Neutrophil (primary cell): ENCODE results near the gene SLC25A18.
"Not testable (repeated sequence)": the region's sequence is repeated elsewhere in the genome, so short reads cannot be mapped to it uniquely, and the experiment has no call there.

ENCODE experiments used
- H3K27ac ChIP-seq: fragments of 200-600 bp; sonication (generic); 2 replicates; pipeline ENCODE4 v1.5.1; 2016; ENCODE audit warnings: mild to moderate bottlenecking, moderate library complexity
- H3K27me3 ChIP-seq: fragments of 200-600 bp; sonication (generic); 2 replicates; pipeline ENCODE4 v1.6.0; 2016; ENCODE audit warnings: mild to moderate bottlenecking
- H3K36me3 ChIP-seq: fragments of 200-600 bp; sonication (generic); 2 replicates; pipeline ENCODE4 v1.5.1; 2017
- H3K4me1 ChIP-seq, 2 experiments: fragments of 200-600 bp in 1 of 2; sonication (generic) in 1 of 2; 1 replicate in 1 of 2; 2 replicates in 1 of 2; pipeline versions ENCODE4 v1.5.1 to v1.6.1; 2013 to 2016; ENCODE audit warnings: low read depth in 1 of 2, low read length in 1 of 2, mild to moderate bottlenecking in 1 of 2, moderate library complexity in 1 of 2; ENCODE audit not compliant: control insufficient read depth in 1 of 2, insufficient read depth in 1 of 2
- H3K4me3 ChIP-seq, 2 experiments: fragments of 200-600 bp in 1 of 2; sonication (generic) in 1 of 2; 1 replicate in 1 of 2; 2 replicates in 1 of 2; pipeline ENCODE4 v1.5.1; 2013 to 2016; ENCODE audit warnings: low read depth in 1 of 2, low read length in 1 of 2, mild to moderate bottlenecking in 1 of 2, moderate library complexity in 1 of 2
- H3K9me3 ChIP-seq: fragments of 200-600 bp; sonication (generic); 2 replicates; pipeline ENCODE4 v1.5.1; 2016
- TF ChIP-seq, protein P1 (sequence below): fragments of 200-600 bp; sonication (generic); IDR thresholded peaks from 2 replicates; pipeline ENCODE4 v1.5.1; 2016; ENCODE audit warnings: antibody characterized with exemption

Gene SLC25A18

DNA sequence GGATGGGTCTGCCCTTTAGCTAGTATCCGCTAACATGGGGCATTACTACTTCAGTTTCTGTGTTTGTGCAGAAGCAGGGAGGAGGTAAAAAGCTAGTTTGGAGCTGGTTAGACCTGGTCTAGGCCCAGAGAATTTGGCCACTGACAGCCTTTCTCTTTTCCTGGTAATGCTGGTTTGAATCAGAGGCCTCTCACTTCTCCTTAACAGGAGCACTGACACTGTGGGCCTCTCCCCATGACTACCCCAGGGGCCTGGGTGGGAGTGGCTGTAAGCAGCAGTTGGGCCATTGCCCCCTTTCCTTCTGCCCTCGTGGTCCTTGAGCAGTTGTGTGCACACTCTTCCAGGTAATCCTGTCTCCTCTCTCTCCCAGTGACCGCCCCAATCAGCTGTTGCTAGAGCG is 8.5 kb upstream of the SLC25A18 start:
- Histone ChIP-seq H3K36me3 (no peaks in the 10 kb centered on the region), H3K27ac (no peak overlapping the region), H3K9me3 (no peaks in the 10 kb centered on the region), H3K27me3 (no peaks in the 10 kb centered on the region), H3K4me1 (no peaks in the 10 kb centered on the region), H3K4me3 (no peak overlapping the region)
- TF ChIP-seq, protein P1, sequence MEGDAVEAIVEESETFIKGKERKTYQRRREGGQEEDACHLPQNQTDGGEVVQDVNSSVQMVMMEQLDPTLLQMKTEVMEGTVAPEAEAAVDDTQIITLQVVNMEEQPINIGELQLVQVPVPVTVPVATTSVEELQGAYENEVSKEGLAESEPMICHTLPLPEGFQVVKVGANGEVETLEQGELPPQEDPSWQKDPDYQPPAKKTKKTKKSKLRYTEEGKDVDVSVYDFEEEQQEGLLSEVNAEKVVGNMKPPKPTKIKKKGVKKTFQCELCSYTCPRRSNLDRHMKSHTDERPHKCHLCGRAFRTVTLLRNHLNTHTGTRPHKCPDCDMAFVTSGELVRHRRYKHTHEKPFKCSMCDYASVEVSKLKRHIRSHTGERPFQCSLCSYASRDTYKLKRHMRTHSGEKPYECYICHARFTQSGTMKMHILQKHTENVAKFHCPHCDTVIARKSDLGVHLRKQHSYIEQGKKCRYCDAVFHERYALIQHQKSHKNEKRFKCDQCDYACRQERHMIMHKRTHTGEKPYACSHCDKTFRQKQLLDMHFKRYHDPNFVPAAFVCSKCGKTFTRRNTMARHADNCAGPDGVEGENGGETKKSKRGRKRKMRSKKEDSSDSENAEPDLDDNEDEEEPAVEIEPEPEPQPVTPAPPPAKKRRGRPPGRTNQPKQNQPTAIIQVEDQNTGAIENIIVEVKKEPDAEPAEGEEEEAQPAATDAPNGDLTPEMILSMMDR = no peak

DNA sequence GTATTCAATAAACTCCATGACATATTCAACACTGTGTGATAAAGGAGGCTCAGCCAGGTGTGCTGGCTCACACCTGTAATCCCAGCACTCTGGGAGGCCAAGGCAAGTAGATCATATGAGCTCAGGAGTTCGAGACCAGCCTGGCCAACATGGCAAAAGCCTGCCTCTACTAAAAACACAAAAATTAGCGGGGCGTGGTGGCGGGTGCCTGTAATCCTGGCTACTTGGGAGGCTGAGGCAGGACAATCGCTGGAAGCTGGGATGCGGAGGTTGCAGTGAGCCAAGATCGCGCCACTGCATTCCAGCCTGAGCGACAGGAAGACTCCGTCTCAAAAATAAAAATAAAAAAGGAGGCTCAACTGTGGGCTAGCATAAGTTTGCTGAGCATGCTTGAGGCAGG is 4.1 kb upstream of the SLC25A18 start:
- Histone ChIP-seq H3K27me3 (no peaks in the 10 kb centered on the region), H3K4me1 (no peaks in the 10 kb centered on the region), H3K9me3 (no peaks in the 10 kb centered on the region), H3K27ac (no peak overlapping the region), H3K4me3 (no peak overlapping the region), H3K36me3 (no peaks in the 10 kb centered on the region)
- TF ChIP-seq, protein P1 = no peak

DNA sequence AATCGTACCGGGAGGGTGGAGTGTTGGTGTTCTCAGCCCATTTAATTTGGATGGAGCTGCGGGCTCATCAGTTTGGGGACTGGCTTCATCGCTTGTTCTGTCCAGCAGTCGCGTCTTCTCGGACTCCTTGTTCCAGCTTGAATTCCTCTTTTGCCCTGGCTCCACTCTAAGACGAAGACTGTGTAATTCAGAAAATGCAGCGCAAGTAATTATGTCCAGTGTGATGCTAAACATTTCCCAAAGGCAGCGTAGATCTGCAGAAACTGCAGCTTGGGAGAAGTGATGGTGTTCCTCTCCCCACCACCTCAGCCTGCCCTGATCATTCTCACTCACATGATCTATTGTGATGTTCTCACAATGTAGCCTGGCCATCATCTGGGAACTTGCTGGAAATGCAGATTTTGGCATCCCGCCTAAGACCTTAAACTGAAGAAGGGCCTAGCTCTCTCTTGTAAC is 666 bp downstream of the SLC25A18 start:
- Histone ChIP-seq H3K9me3 (no peaks in the 10 kb centered on the region), H3K36me3 (no peaks in the 10 kb centered on the region), H3K4me3 (no peak overlapping the region), H3K4me1 (no peaks in the 10 kb centered on the region), H3K27me3 (no peaks in the 10 kb centered on the region), H3K27ac (no peak overlapping the region)
- TF ChIP-seq, protein P1 = no peak

DNA sequence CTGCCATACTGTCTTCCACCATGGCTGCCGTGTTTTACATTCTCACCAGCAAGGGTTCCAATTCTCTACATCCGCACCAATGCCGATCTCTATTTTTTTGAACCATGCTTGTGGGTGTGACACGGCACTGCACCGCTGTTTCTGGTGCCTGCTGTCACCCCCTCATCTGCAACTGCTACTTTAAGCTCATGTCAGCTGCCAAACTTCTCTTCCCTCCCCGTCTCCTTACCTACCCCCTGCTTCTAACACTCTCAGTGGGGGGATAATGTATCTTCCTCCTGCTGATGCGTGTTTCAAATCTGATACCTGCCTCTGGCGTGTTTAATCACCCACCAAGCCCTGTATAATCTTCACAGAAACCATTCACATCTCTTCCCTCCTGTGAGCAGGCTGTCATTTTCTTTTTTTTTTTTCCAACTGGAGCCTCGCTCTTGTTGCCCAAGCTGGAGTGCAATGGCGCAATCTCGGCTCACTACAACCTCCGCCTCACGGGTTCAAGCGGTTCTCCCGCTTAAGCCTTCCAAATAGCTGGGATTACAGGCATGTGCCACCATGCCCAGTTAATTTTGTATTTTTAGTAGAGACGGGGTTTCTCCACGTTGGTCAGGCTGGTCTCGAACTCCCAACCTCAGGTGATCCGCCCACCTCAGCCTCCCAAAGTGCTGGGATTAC is 2.9 kb downstream of the SLC25A18 start:
- H3K9me3 ChIP-seq, H3K4me1 ChIP-seq, H3K27me3 ChIP-seq, H3K36me3 ChIP-seq, H3K27ac ChIP-seq, H3K4me3 ChIP-seq: not testable (repeated sequence)

DNA sequence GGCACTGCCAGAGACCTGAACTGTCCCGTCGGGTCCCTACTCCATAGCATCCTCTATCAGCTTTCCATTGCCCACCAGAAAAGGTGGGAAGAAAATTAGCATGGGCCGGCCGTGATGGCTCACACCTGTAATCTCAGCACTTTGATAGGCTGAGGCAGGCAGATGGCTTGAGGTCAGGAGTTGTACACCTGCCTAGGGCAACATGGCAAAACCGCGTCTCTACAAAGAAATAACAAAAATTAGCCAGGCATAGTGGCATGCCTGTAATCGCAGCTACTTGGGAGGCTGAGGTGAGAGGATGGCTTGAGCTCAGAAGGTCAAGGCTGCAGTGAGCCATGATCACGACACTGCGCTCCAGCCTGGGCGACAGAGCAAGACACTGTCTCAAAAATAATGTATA is 3.5 kb downstream of the SLC25A18 start:
- H3K27me3 ChIP-seq = no peaks in the 10 kb centered on the region
- no peak overlapping the region for H3K27ac ChIP-seq
- H3K36me3 ChIP-seq = no peaks in the 10 kb centered on the region
- H3K4me3 ChIP-seq = no peak overlapping the region
- H3K9me3 ChIP-seq = no peaks in the 10 kb centered on the region
- TF ChIP-seq, protein P1 = no peak
- H3K4me1 ChIP-seq = no peaks in the 10 kb centered on the region

DNA sequence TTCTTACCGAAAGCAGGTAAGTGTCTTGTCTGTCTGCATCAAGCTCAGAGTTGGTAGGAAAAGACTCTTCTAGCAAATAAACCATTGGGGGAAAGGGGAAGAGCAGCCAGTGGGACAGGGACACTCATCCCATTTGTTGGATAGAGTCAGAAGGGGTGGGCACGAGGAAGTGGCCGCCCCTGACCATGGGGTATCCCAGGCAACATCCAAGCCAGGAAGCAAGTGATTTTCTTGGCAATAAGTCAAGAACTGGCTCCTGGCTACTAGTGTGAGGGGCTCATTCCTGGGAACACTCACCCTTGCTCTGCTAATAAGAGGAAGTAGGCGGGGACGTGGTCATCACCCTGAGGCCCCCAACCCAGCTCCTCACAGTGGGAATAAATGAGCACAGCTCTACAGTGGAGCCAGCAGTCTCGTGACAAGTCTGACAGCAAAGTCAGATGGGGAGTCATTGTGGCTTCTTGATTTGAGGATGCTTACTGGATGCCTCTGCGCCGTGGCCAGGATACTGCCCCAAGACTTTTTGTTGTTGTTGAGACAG is 6.7 kb downstream of the SLC25A18 start:
- Histone ChIP-seq H3K4me1 (no peaks in the 10 kb centered on the region), H3K27me3 (no peaks in the 10 kb centered on the region), H3K36me3 (no peaks in the 10 kb centered on the region), H3K9me3 (no peaks in the 10 kb centered on the region), H3K4me3 (no peak overlapping the region), H3K27ac (no peak overlapping the region)
- TF ChIP-seq, protein P1 = no peak
